GM12892 (cell line): ENCODE data around the gene GSTM1.
"Not testable (repeated sequence)": the region's sequence is repeated elsewhere in the genome, so short reads cannot be mapped to it uniquely, and the experiment has no call there.

ENCODE experiments used
- POLR2A ChIP-seq: IDR thresholded peaks from 2 replicates; pipeline ENCODE4 v1.6.1; 2011; ENCODE audit warnings: low read depth, low read length, control low read depth
- POLR2AphosphoS5 ChIP-seq: IDR thresholded peaks from 2 replicates; pipeline ENCODE4 v1.6.1; 2011; ENCODE audit warnings: low read depth, low read length, control low read depth

DNA sequence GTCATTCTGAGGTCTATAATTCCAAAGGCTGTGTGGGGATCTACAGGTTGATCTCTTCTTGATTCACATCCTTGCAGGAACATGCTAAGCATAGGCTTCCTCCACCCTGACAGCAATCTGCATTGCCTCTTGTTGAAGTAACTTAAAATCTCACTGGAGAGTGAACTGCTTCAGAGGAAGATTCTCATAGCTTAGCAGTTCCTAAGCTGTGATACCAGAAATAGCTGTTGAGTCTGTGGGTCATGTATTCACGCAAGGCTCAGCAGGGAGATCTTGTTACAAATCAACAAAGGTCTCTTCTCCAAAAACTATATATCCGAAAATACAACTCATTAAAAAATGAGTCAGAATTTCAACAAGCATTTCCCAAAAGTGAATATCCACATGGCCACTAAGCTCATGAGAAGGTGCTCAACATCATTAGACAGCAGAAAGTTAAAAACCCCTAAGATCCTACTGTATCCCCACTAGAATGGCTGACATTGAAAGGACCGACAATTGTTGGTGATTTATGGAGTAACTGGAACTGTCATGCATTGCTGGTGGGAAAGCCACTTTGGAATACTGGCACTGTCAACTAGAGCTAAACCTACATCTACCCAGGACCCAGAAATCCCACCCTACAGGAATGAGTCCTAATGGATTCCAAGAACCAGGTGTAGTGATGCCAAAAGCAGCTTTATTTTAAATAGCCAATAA lies 10.8 kb upstream of the GSTM1 start:
- TF ChIP-seq POLR2A, POLR2AphosphoS5: not testable (repeated sequence)
